Neural cell (in vitro differentiated cells): Measurements from ENCODE around the gene PMF1. TPM values are rescaled to one million over a fixed set of nuclear protein-coding genes. Genes with fewer than 3 reads are reported as not detected.

ENCODE experiments used
- H2AFZ ChIP-seq: fragments of 200-600, 300-800 bp; sonication (generic), shearing (Covaris generic); 2 replicates; pipeline ENCODE4 v1.6.0; 2014; ENCODE audit warnings: low read depth, mild to moderate bottlenecking, antibody characterized with exemption, low read length, moderate library complexity
- H3F3A ChIP-seq: fragments of 200-600 bp; shearing (Covaris generic); 2 replicates; pipeline ENCODE4 v1.6.1; 2016; ENCODE audit warnings: mild to moderate bottlenecking, moderate library complexity, mixed read lengths, antibody characterized with exemption, low read length; ENCODE audit not compliant: insufficient read depth, poor library complexity, severe bottlenecking
- H3K27ac ChIP-seq: fragments of 200-600, 300-800 bp; sonication (generic), shearing (Covaris generic); 2 replicates; pipeline ENCODE4 v1.5.1; 2014; ENCODE audit warnings: mild to moderate bottlenecking, low read length, moderate library complexity
- H3K27me3 ChIP-seq: fragments of 300-800, 200-600 bp; sonication (generic), shearing (Covaris generic); 2 replicates; pipeline ENCODE4 v1.6.0; 2014; ENCODE audit warnings: mild to moderate bottlenecking, low read depth, low read length, moderate library complexity; ENCODE audit not compliant: insufficient read depth
- H3K36me3 ChIP-seq: fragments of 300-800, 200-600 bp; sonication (generic), shearing (Covaris generic); 2 replicates; pipeline ENCODE4 v1.5.1; 2014; ENCODE audit warnings: mild to moderate bottlenecking, antibody characterized with exemption, low read length, moderate library complexity; ENCODE audit not compliant: insufficient read depth
- H3K4me2 ChIP-seq: fragments of 300-800, 200-600 bp; sonication (generic), shearing (Covaris generic); 2 replicates; pipeline ENCODE4 v1.6.0; 2014; ENCODE audit warnings: mild to moderate bottlenecking, low read length
- H3K4me3 ChIP-seq: fragments of 300-800, 200-600 bp; sonication (generic), shearing (Covaris generic); 2 replicates; pipeline ENCODE4 v1.5.1; 2014; ENCODE audit warnings: mild to moderate bottlenecking, low read length, moderate library complexity
- H3K79me2 ChIP-seq: fragments of 200-600 bp; shearing (Covaris generic); replicated peaks from 2 replicates; pipeline ENCODE4 v1.6.0; 2014; ENCODE audit warnings: mild to moderate bottlenecking, low read length, moderate library complexity; ENCODE audit not compliant: insufficient read depth
- H3K9ac ChIP-seq: fragments of 300-800, 200-600 bp; sonication (generic), shearing (Covaris generic); 2 replicates; pipeline ENCODE4 v1.6.1; 2016; ENCODE audit warnings: mild to moderate bottlenecking, low read length, mixed read lengths
- H3K9me2 ChIP-seq: fragments of 200-600 bp; shearing (Covaris generic); 2 replicates; pipeline ENCODE4 v1.6.1; 2016; ENCODE audit warnings: mild to moderate bottlenecking, low read length, mixed read lengths; ENCODE audit not compliant: insufficient read depth
- H3K9me3 ChIP-seq: fragments of 200-600, 300-800 bp; sonication (generic), shearing (Covaris generic); 2 replicates; pipeline ENCODE4 v1.6.1; 2016; ENCODE audit warnings: mild to moderate bottlenecking, mixed run types, low read length, moderate library complexity, mixed read lengths
- H4K20me1 ChIP-seq: fragments of 200-600 bp; shearing (Covaris generic); 2 replicates; pipeline ENCODE4 v1.6.1; 2016; ENCODE audit warnings: mild to moderate bottlenecking, mixed run types; ENCODE audit not compliant: insufficient read depth
- EP300 ChIP-seq: fragments of 450-650 bp; conservative IDR thresholded peaks from 2 replicates; pipeline ENCODE4 v1.6.1; 2014; ENCODE audit warnings: antibody characterized with exemption, mild to moderate bottlenecking, moderate library complexity; ENCODE audit not compliant: poor library complexity, severe bottlenecking
- EZH2 ChIP-seq: fragments of 200-600, 300-800 bp; shearing (Covaris generic), sonication (generic); IDR thresholded peaks from 2 replicates; pipeline ENCODE4 v1.6.1; 2014; ENCODE audit warnings: antibody characterized with exemption, low read length, borderline replicate concordance, mild to moderate bottlenecking; ENCODE audit not compliant: insufficient read depth, poor library complexity, severe bottlenecking
- MXI1 ChIP-seq: fragments of 450-650 bp; conservative IDR thresholded peaks from 2 replicates; pipeline ENCODE4 v1.6.1; 2014; ENCODE audit warnings: antibody characterized with exemption, mild to moderate bottlenecking; ENCODE audit not compliant: poor library complexity, severe bottlenecking
- POLR2AphosphoS5 ChIP-seq: IDR thresholded peaks from 2 replicates; pipeline ENCODE4 v1.6.1; 2012
- RAD21 ChIP-seq: fragments of 450-650 bp; conservative IDR thresholded peaks from 2 replicates; pipeline ENCODE4 v1.6.1; 2014; ENCODE audit warnings: antibody characterized with exemption, mild to moderate bottlenecking, moderate library complexity
- SMC3 ChIP-seq: fragments of 450-650 bp; conservative IDR thresholded peaks from 2 replicates; pipeline ENCODE4 v1.6.1; 2014; ENCODE audit warnings: antibody characterized with exemption, mild to moderate bottlenecking, moderate library complexity; ENCODE audit not compliant: poor library complexity
- TAF1 ChIP-seq: IDR thresholded peaks from 2 replicates; pipeline ENCODE4 v1.6.1; 2012; ENCODE audit warnings: low read depth
- polyA plus RNA-seq: library from polyadenylated mRNA; depleted of rRNA; stranded (reverse); fragments of >200 nt; gene quantifications from 2 replicates; pipeline ENCODE4 v1.2.3, GENCODE V29; 2014
- TF ChIP-seq, protein P1 (sequence below): IDR thresholded peaks from 2 replicates; pipeline ENCODE4 v1.6.1; 2012; ENCODE audit warnings: borderline replicate concordance
- TF ChIP-seq, protein P2 (sequence below): fragments of 450-650 bp; IDR thresholded peaks from 2 replicates; pipeline ENCODE4 v1.5.1; 2014; ENCODE audit warnings: antibody characterized with exemption, mild to moderate bottlenecking, moderate library complexity; ENCODE audit not compliant: poor library complexity, severe bottlenecking

PMF1 gene
- polyA plus RNA-seq, 1 donor from 2014 or later = 97.0 TPM

DNA sequence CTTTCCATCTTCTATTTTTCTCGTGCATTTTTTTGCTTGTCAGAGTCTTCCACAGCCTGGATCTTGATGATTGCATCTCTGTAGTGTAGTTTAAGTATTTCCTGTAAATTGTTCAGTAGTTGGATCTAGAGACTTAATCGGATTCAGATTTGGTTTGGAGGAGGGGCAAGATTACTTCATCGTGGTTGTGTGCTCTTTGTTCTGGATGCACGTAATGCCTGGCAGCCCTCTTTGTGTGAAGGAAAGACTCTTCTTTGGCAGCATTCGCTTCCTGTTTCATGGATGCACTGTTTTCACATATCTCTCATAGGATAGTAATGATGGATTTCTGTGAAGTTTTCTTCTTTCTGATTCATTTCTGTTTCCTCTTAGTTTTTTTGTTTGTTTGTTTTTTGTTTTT is 45.3 kb upstream of the PMF1 start:
- TF ChIP-seq SMC3 (no peak), EP300 (no peak), EZH2 (no peak), POLR2AphosphoS5 (no peak), TAF1 (no peak), MXI1 (no peak), RAD21 (no peak)
- TF ChIP-seq, protein P1, sequence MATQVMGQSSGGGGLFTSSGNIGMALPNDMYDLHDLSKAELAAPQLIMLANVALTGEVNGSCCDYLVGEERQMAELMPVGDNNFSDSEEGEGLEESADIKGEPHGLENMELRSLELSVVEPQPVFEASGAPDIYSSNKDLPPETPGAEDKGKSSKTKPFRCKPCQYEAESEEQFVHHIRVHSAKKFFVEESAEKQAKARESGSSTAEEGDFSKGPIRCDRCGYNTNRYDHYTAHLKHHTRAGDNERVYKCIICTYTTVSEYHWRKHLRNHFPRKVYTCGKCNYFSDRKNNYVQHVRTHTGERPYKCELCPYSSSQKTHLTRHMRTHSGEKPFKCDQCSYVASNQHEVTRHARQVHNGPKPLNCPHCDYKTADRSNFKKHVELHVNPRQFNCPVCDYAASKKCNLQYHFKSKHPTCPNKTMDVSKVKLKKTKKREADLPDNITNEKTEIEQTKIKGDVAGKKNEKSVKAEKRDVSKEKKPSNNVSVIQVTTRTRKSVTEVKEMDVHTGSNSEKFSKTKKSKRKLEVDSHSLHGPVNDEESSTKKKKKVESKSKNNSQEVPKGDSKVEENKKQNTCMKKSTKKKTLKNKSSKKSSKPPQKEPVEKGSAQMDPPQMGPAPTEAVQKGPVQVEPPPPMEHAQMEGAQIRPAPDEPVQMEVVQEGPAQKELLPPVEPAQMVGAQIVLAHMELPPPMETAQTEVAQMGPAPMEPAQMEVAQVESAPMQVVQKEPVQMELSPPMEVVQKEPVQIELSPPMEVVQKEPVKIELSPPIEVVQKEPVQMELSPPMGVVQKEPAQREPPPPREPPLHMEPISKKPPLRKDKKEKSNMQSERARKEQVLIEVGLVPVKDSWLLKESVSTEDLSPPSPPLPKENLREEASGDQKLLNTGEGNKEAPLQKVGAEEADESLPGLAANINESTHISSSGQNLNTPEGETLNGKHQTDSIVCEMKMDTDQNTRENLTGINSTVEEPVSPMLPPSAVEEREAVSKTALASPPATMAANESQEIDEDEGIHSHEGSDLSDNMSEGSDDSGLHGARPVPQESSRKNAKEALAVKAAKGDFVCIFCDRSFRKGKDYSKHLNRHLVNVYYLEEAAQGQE = no peak
- TF ChIP-seq, protein P2, sequence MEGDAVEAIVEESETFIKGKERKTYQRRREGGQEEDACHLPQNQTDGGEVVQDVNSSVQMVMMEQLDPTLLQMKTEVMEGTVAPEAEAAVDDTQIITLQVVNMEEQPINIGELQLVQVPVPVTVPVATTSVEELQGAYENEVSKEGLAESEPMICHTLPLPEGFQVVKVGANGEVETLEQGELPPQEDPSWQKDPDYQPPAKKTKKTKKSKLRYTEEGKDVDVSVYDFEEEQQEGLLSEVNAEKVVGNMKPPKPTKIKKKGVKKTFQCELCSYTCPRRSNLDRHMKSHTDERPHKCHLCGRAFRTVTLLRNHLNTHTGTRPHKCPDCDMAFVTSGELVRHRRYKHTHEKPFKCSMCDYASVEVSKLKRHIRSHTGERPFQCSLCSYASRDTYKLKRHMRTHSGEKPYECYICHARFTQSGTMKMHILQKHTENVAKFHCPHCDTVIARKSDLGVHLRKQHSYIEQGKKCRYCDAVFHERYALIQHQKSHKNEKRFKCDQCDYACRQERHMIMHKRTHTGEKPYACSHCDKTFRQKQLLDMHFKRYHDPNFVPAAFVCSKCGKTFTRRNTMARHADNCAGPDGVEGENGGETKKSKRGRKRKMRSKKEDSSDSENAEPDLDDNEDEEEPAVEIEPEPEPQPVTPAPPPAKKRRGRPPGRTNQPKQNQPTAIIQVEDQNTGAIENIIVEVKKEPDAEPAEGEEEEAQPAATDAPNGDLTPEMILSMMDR = no peak
- Histone ChIP-seq H4K20me1 (no peaks in the 10 kb centered on the region), H3F3A (no peaks in the 10 kb centered on the region), H3K4me3 (no peak overlapping the region), H3K27me3 (no peaks in the 10 kb centered on the region), H3K36me3 (peaks cover 11% of the 10 kb centered on the region), H3K4me2 (no peak overlapping the region), H3K79me2 (no peaks in the 10 kb centered on the region), H2AFZ (no peak overlapping the region), H3K9me3 (no peaks in the 10 kb centered on the region), H3K9ac (no peak overlapping the region), H3K27ac (no peak overlapping the region), H3K9me2 (no peaks in the 10 kb centered on the region)

DNA sequence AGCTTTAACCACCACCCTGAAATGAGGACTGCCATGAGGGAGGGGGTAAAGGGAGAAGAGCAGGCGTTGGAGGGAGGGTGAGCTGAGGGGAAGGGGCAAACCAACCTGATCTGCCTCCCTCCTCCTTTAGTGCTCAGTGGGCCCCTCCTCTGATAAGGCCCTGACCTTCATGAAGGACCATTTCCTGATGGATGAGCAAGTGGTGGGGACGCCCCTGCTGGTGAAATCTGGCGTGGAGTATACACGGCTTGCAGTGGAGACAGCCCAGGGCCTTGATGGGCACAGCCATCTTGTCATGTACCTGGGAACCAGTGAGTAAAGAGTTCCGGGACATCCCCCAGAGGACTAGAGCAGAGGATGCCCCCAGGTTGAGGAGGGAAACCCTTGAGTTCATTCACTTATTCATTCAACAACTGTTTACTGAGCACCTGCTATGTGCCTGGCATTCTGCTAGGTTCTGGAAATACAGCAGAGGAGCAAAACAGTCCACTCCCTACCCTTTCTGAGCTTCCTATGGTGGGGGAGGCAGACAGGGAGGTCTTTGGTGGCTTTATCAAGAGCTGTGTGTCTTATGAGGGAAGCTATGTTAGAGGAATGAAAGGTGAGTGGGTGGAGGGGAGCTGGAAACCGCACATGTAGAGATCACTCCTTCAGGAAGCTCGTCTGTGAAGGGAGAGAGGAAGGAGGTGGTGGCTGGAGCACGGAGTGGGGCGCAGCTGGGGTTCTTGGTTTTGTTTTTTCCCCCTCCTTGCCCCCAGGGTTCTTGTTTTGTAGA is 39.9 kb upstream of the PMF1 start:
- Histone ChIP-seq H3K9me3 (no peaks in the 10 kb centered on the region), H3K27ac (no peak overlapping the region), H3K4me3 (no peak overlapping the region), H3K9me2 (no peaks in the 10 kb centered on the region), H4K20me1 (no peaks in the 10 kb centered on the region), H3K27me3 (no peaks in the 10 kb centered on the region), H3K79me2 (no peaks in the 10 kb centered on the region), H2AFZ (no peak overlapping the region), H3F3A (no peaks in the 10 kb centered on the region), H3K36me3 (no peaks in the 10 kb centered on the region), H3K4me2 (no peak overlapping the region), H3K9ac (no peak overlapping the region)
- no peak for TF ChIP-seq RAD21
- TF ChIP-seq EZH2 = no peak
- TF ChIP-seq, protein P2 = no peak
- TF ChIP-seq EP300 = no peak
- no peak for TF ChIP-seq TAF1
- TF ChIP-seq, protein P1 = no peak
- no peak for TF ChIP-seq MXI1
- no peak for TF ChIP-seq POLR2AphosphoS5
- no peak for TF ChIP-seq SMC3
